Measurements from ENCODE around the gene ZSCAN26. TPM values are rescaled to one million over a fixed set of nuclear protein-coding genes. Genes with fewer than 3 reads are reported as not detected.

Gene ZSCAN26
- total RNA-seq, 4 donors from 2014 or later = 12.2 to 38.2 (median 23.7) TPM

DNA sequence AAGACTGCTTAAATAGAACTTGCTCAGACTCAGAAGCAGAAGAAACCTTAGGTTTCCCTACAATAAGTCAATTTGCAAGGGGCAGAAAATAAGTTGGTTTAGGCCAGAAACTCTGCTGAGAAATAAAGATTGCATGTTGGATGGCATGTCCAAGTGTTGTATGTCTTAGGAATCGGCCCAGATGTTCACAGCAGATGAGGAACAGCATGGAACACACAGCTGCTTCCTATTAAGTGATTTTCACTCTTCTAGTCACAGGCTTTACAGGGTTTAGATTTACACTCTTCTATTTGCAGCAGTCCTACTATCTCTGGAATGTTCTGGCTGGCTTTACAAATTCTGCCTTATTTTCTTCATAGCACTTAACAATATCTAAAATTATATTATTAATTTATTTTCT lies 18.0 kb upstream of the ZSCAN26 start:
- H3K36me3 ChIP-seq = peaks cover 0 to 55% (median 0%) of the 10 kb centered on the region in 3 donors
- no peak for DNase-seq (ENCODE audit: low spot score in 2 of 2)
- no peaks in the 10 kb centered on the region for H3K9me3 ChIP-seq
- no peak overlapping the region for H3K4me3 ChIP-seq
- no peak overlapping the region for H3K27ac ChIP-seq
- TF ChIP-seq POLR2A (IDR thresholded peaks at IDR 0.05) (no peak), EP300 (IDR thresholded peaks at IDR 0.05) (no peak), CTCF (IDR thresholded peaks at IDR 0.05) (no peak)
- H3K27me3 ChIP-seq = no peaks in the 10 kb centered on the region
- H3K4me1 ChIP-seq = peaks cover 3 to 26% (median 11%) of the 10 kb centered on the region in 4 donors
- 74 to 80% methylated on average over 1 of the region's 1 CpG for WGBS, 2 donors

DNA sequence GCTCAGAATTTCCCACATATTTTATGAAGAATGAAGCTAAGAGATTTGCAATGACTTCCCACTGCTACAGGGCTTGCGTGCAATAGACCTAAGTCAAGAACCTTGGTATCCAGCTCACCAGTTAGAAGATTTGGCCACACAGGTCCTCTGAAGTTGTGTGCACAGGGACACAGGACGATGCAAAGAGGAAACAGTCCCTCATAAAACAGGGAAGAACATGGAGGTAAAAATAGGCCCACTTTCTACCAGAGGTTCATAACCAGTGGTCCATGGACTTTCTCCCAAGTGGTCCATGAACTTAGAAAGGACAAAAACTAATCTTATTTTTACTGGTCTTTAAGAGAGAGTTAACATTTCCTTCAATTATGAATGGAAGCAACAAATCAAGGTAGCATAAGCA lies 16.2 kb upstream of the ZSCAN26 start:
- 73 to 82% methylated on average over 2 of the region's 2 CpGs for WGBS, 2 donors
- Histone ChIP-seq H3K27me3 (no peaks in the 10 kb centered on the region), H3K27ac (no peak overlapping the region), H3K4me1 (peaks cover 3 to 26% (median 11%) of the 10 kb centered on the region in 4 donors), H3K4me3 (peak overlapping the region in 3 of 4 donors; percentile 60 to 86 (median 79)), H3K36me3 (peaks cover 0 to 36% (median 0%) of the 10 kb centered on the region in 3 donors), H3K9me3 (no peaks in the 10 kb centered on the region)
- DNase-seq (ENCODE audit: low spot score in 2 of 2) = no peak
- TF ChIP-seq CTCF (IDR thresholded peaks at IDR 0.05) = no peak
- no peak for TF ChIP-seq POLR2A (IDR thresholded peaks at IDR 0.05)
- no peak for TF ChIP-seq EP300 (IDR thresholded peaks at IDR 0.05)

DNA sequence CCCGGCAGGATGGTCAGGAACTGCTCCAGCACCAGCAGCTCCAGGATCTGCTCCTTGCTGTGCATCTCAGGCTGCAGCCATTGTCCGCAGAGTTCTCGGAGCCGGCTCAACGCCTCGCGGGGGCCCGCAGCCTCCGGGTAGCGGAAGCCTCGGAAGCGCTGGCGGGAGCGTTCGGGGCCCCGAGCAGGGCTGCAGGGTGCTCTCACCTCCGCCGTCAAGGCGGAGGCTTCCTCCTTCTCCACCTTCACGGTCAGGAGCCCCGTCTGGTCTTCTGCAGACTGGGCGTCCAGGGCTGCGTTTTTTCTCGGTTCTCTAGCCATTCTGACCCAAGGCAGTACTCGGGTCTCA lies 15.3 kb upstream of the ZSCAN26 start:
- no peak for DNase-seq (ENCODE audit: low spot score in 2 of 2)
- peak overlapping the region; percentile 60 to 86 (median 72) for H3K4me3 ChIP-seq
- H3K36me3 ChIP-seq = peaks cover 0 to 27% (median 0%) of the 10 kb centered on the region in 3 donors
- H3K4me1 ChIP-seq = peaks cover 3 to 26% (median 11%) of the 10 kb centered on the region in 4 donors
- H3K9me3 ChIP-seq = no peaks in the 10 kb centered on the region
- H3K27ac ChIP-seq = peak overlapping the region in 2 of 4 donors; percentile 4 to 64
- H3K27me3 ChIP-seq = no peaks in the 10 kb centered on the region
- no peak for TF ChIP-seq POLR2A (IDR thresholded peaks at IDR 0.05)
- no peak for TF ChIP-seq CTCF (IDR thresholded peaks at IDR 0.05)
- no peak for TF ChIP-seq EP300 (IDR thresholded peaks at IDR 0.05)
- WGBS, 2 donors = 0% methylated on average over 12 to 16 of the region's 25 CpGs

GRCh38 chr6:28252009-28252975 lies 14.7 kb upstream of the ZSCAN26 start, which contains the start of gene ZKSCAN4:
TSS of gene ZKSCAN4 (minus strand) at chr6:28252269. CDS start at chr6:28251980, 289 bp downstream.
- no peak for TF ChIP-seq POLR2A (IDR thresholded peaks at IDR 0.05)
- TF ChIP-seq EP300 (IDR thresholded peaks at IDR 0.05) = peak; percentile 31 to 82
- H3K9me3 ChIP-seq = no peaks in the 10 kb centered on the region
- H3K4me1 ChIP-seq = peaks cover 3 to 26% (median 11%) of the 10 kb centered on the region in 4 donors
- no peaks in the 10 kb centered on the region for H3K27me3 ChIP-seq
- peak within 1 kb of the TSS; percentile 60 to 86 (median 72) for H3K4me3 ChIP-seq
- WGBS, 2 donors = 6 to 7% methylated on average over 14 of the region's 14 CpGs
- peaks cover 0 to 21% (median 0%) of the 10 kb centered on the region in 3 donors for H3K36me3 ChIP-seq
- peak within 1 kb of the TSS in 2 of 4 donors; percentile 37 to 64 for H3K27ac ChIP-seq
- peak; percentile 25 to 79 for DNase-seq (ENCODE audit: low spot score in 2 of 2)

- Histone ChIP-seq H3K4me3 (no peak overlapping the region), H3K36me3 (peaks cover 0 to 3% (median 0%) of the 10 kb centered on the region in 3 donors), H3K27ac (no peak overlapping the region), H3K9me3 (peaks cover 0 to 2% (median 0%) of the 10 kb centered on the region in 4 donors), H3K4me1 (peaks cover 3 to 28% (median 13%) of the 10 kb centered on the region in 4 donors), H3K27me3 (no peaks in the 10 kb centered on the region)
- TF ChIP-seq CTCF (IDR thresholded peaks at IDR 0.05) (no peak), EP300 (IDR thresholded peaks at IDR 0.05) (no peak), POLR2A (IDR thresholded peaks at IDR 0.05) (no peak)
- DNase-seq (ENCODE audit: low spot score in 2 of 2) = no peak
- 73% methylated on average over 1 of the region's 1 CpG for WGBS, 2 donors
These were observed 12.8 kb upstream of the ZSCAN26 start for GRCh38 chr6:28254121-28254519.
